GM19372 (cell line): ENCODE measurements around the gene CMIP.

Experiments
- ATAC-seq: cut with Tn5 transposase; IDR thresholded peaks from one replicate; pipeline ENCODE4 v1.9.1; 2021; ENCODE audit warnings: mild to moderate bottlenecking, low read depth, moderate library complexity; ENCODE audit not compliant: unreplicated experiment

Gene CMIP

GRCh38 chr16:81642943-81643342 lies 198.3 kb downstream of the CMIP start:
- ATAC-seq: no peak

- no peak for ATAC-seq
Observed at GRCh38 chr16:81645266-81645694, 200.7 kb downstream of the CMIP start.

- no peak for ATAC-seq
Observed at GRCh38 chr16:81645925-81646324, 201.3 kb downstream of the CMIP start.

- ATAC-seq: no peak
Observed at GRCh38 chr16:81646561-81646960, 202.0 kb downstream of the CMIP start.

- no peak for ATAC-seq
Observed at GRCh38 chr16:81647527-81647926, 202.9 kb downstream of the CMIP start.

GRCh38 chr16:81649561-81650184 lies 205.1 kb downstream of the CMIP start:
- no peak for ATAC-seq

GRCh38 chr16:81650281-81650680 lies 205.7 kb downstream of the CMIP start:
- no peak for ATAC-seq

- ATAC-seq: no peak
Observed at GRCh38 chr16:81650982-81651562, 206.5 kb downstream of the CMIP start.

- ATAC-seq: no peak
Observed at GRCh38 chr16:81651758-81652718, 207.4 kb downstream of the CMIP start.

GRCh38 chr16:81652798-81653505 lies 208.3 kb downstream of the CMIP start:
- no peak for ATAC-seq

- ATAC-seq: no peak
Observed at GRCh38 chr16:81654346-81654745, 209.7 kb downstream of the CMIP start.

GRCh38 chr16:81655469-81656162 lies 211.0 kb downstream of the CMIP start:
- ATAC-seq: no peak

- no peak for ATAC-seq
Observed at GRCh38 chr16:81657224-81657623, 212.6 kb downstream of the CMIP start.

GRCh38 chr16:81657781-81658180 lies 213.2 kb downstream of the CMIP start:
- ATAC-seq: no peak

GRCh38 chr16:81658373-81658772 lies 213.8 kb downstream of the CMIP start:
- ATAC-seq: no peak

GRCh38 chr16:81659249-81659648 lies 214.6 kb downstream of the CMIP start:
- ATAC-seq: no peak

- ATAC-seq: no peak
Observed at GRCh38 chr16:81661082-81661481, 216.5 kb downstream of the CMIP start.

- no peak for ATAC-seq
Observed at GRCh38 chr16:81664153-81664552, 219.5 kb downstream of the CMIP start.

GRCh38 chr16:81665588-81665987 lies 221.0 kb downstream of the CMIP start:
- no peak for ATAC-seq

- no peak for ATAC-seq
Observed at GRCh38 chr16:81666113-81666512, 221.5 kb downstream of the CMIP start.
